Astrocyte of the hippocampus (primary cell): ENCODE data around the gene RET.
"Not testable (repeated sequence)": the region's sequence is repeated elsewhere in the genome, so short reads cannot be mapped to it uniquely, and the experiment has no call there.

Experiments
- DNase-seq: peaks from one replicate; pipeline ENCODE4 v3.0.0; 2011; ENCODE audit warnings: low read depth, low spot score

Gene RET

GRCh38 chr10:43135656-43136055 lies 58.8 kb downstream of the RET start:
- no peak for DNase-seq

GRCh38 chr10:43136432-43136831 lies 59.6 kb downstream of the RET start:
- DNase-seq = no peak

- peak; percentile 36 for DNase-seq
These were observed 60.3 kb downstream of the RET start for GRCh38 chr10:43136995-43137716.

GRCh38 chr10:43137717-43138020 lies 60.8 kb downstream of the RET start:
- peak; percentile 89 for DNase-seq

- DNase-seq = peak; percentile 96
These were observed 61.3 kb downstream of the RET start, which contains the start of gene CSGALNACT2 for GRCh38 chr10:43138021-43138756. Gene CSGALNACT2, plus strand, starts transcription at chr10:43138445. Its CDS starts 16,705 bp downstream, at chr10:43155150.

GRCh38 chr10:43138757-43139241 lies 61.9 kb downstream of the RET start:
- DNase-seq = peak; percentile 53

GRCh38 chr10:43141421-43141820 lies 64.6 kb downstream of the RET start:
- no peak for DNase-seq

GRCh38 chr10:43145311-43145710 lies 68.4 kb downstream of the RET start:
- DNase-seq = no peak

- DNase-seq = not testable (repeated sequence)
These were observed 69.1 kb downstream of the RET start for GRCh38 chr10:43145936-43146335.

- DNase-seq = no peak
These were observed 74.5 kb downstream of the RET start for GRCh38 chr10:43151371-43151770.

GRCh38 chr10:43153901-43154300 lies 77.0 kb downstream of the RET start:
- no peak for DNase-seq

- DNase-seq = no peak
These were observed 78.4 kb downstream of the RET start for GRCh38 chr10:43155221-43155620.

- no peak for DNase-seq
These were observed 78.9 kb downstream of the RET start for GRCh38 chr10:43155741-43156140.

GRCh38 chr10:43156590-43157341 lies 79.9 kb downstream of the RET start:
- DNase-seq = no peak

- no peak for DNase-seq
These were observed 81.8 kb downstream of the RET start for GRCh38 chr10:43158636-43159035.

- peak; percentile 39 for DNase-seq
These were observed 83.4 kb downstream of the RET start for GRCh38 chr10:43160046-43160920.

GRCh38 chr10:43160921-43161255 lies 84.0 kb downstream of the RET start:
- DNase-seq = no peak

GRCh38 chr10:43162604-43163003 lies 85.7 kb downstream of the RET start:
- DNase-seq = no peak

- no peak for DNase-seq
These were observed 89.5 kb downstream of the RET start for GRCh38 chr10:43166207-43166879.

GRCh38 chr10:43166880-43167497 lies 90.1 kb downstream of the RET start:
- DNase-seq = no peak
